ENCODE data around the gene THBS4. TPM values are rescaled to one million over a fixed set of nuclear protein-coding genes. Genes with fewer than 3 reads are reported as not detected.

Gene THBS4
- total RNA-seq, 4 donors from 2014 or later, result 8.3 to 78.7 (median 12.5) TPM

DNA sequence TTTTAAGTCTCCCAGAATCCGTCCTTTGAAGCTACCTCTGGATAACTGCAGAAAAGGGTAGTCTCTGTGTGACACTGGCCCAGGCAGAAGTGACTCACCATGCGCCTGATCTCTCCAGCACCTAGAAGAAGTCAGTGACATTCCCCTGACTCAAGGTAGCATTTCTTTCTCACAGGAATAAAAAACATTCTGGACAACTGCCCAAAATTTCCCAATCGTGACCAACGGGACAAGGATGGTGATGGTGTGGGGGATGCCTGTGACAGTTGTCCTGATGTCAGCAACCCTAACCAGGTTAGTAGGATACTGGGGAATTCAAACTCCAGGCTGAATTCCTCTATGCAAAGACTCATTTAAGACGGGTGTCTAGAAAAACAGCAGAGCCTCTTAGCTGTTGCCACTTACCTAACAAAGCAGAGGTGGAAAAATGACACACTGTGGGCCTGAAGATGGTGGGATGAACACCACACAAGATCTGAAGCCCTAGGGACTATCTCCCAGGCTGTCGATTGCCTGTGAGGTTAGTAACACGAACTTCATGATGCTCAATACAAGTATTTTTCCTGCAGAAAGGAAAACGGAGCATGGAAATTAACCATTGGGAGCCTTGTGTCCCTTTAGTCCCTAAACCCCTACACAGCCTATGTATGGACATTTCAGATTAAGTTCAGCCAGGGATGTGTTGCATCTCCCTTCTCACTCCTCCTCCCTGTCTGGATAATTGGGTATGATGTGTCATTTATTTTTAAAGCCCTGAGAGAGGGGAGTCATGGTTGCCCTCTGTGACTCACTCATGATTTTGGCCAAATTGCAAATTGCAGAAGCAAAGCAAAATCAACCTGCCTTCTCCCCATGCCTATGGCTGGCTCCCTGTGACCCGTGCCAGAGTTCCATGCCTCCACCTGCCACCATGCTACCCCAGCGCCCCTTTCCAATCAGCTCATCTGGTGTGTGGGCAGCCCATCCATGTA, 37.2 kb downstream of the THBS4 start:
- TF ChIP-seq, protein P1, sequence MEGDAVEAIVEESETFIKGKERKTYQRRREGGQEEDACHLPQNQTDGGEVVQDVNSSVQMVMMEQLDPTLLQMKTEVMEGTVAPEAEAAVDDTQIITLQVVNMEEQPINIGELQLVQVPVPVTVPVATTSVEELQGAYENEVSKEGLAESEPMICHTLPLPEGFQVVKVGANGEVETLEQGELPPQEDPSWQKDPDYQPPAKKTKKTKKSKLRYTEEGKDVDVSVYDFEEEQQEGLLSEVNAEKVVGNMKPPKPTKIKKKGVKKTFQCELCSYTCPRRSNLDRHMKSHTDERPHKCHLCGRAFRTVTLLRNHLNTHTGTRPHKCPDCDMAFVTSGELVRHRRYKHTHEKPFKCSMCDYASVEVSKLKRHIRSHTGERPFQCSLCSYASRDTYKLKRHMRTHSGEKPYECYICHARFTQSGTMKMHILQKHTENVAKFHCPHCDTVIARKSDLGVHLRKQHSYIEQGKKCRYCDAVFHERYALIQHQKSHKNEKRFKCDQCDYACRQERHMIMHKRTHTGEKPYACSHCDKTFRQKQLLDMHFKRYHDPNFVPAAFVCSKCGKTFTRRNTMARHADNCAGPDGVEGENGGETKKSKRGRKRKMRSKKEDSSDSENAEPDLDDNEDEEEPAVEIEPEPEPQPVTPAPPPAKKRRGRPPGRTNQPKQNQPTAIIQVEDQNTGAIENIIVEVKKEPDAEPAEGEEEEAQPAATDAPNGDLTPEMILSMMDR (IDR thresholded peaks at IDR 0.05), result no peak
- ATAC-seq (ENCODE audit: low FRiP score), result no peak

DNA sequence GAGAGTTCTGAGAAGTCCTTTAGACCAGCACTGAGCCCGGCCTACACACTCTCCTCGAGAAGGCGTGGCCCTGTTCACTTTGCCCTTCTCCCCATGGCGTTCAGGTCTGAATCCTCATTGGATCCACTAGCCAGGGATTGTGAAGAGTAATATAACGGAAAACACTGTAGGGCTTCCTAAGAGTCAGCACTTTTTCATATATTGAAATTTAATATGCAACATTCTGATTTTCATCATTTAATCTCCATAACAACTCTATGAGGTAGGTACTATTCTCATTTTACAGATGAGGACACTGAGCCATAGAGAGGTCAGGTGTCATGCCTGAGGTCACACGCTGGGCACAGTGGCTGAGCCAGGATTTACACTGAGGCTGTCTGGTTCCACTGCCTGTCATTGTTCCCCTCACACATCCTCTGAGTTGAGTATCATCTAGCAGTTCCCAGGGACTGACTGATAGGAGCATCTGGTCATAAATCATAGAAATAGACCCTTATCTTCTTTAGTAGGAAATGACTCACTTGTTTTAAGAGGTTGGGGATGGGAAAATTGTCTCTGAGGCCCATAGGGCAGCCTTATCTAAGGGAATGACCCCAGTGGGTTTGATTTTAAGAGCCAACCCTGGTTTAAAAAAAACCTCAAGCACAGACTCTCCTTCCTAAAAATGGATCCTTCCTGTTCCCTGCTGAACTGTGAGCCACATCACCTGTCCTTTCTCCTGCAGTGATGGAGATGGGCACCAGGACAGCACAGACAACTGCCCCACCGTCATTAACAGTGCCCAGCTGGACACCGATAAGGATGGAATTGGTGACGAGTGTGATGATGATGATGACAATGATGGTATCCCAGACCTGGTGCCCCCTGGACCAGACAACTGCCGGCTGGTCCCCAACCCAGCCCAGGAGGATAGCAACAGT, 41.2 kb downstream of the THBS4 start:
- no peak for ATAC-seq (ENCODE audit: low FRiP score)
- TF ChIP-seq, protein P1 (IDR thresholded peaks at IDR 0.05), result no peak
- DNase-seq (ENCODE audit: low spot score), result no peak

More for the DNA sequence above, 37.2 kb downstream of the THBS4 start:
- DNase-seq (ENCODE audit: low spot score), result no peak

DNA sequence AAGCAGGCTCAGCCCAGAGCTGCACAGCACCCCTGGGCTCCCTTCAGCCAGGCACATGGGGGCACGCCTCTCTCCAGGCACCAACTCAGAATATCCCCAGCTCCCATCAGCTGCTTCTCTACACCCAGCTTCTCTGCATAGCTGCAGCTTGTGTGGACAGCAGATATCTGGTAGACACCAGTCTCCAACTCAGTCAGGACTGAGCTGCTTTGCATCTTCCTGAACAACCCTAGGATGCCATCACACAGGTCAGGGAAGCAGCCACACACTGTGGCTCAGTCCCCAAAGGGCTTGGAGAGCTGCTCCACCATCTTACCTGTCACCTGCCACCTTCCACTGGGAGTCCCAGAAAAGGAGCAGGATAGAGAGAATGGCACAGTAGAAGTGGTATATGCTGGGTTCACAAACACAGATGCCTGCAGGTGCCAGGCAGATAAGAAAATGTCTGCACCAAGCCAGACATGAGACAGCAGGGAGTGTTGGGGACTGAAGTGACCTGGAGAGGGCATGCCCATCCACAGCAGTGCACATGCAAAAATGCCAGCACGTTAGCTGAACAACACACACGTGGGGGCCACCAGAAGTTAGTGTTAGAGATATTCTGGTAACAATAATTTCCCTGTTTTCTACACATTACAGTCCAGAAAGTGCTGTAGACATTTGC, 42.0 kb downstream of the THBS4 start:
- TF ChIP-seq, protein P1 (IDR thresholded peaks at IDR 0.05), result no peak
- ATAC-seq (ENCODE audit: low FRiP score) (no peak), DNase-seq (ENCODE audit: low spot score) (no peak)

DNA sequence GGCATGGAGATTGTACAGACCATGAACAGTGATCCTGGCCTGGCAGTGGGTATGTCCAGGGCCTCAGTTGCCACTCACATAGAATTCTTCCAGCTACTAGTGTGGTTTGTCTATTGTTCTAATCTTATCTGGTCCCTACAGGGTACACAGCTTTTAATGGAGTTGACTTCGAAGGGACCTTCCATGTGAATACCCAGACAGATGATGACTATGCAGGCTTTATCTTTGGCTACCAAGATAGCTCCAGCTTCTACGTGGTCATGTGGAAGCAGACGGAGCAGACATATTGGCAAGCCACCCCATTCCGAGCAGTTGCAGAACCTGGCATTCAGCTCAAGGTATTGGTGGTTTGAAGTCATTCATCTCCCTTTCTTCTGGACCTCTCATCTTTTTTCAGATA, 43.8 kb downstream of the THBS4 start:
- ATAC-seq (ENCODE audit: low FRiP score), result no peak
- no peak for DNase-seq (ENCODE audit: low spot score)
- TF ChIP-seq, protein P1 (IDR thresholded peaks at IDR 0.05), result no peak

DNA sequence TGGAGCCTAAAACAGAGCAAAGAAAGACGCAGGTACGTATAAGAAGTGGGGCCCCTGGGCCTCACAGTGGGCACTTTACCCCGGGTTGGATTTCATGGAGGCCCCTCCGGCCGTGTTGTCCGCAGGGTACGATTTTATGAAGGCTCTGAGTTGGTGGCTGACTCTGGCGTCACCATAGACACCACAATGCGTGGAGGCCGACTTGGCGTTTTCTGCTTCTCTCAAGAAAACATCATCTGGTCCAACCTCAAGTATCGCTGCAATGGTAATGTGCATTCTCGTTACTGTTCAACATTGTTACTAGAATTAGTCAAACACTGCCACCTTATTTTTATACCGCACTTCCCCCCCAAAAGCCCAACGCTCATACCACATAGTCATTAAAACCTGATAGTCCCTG, 47.1 kb downstream of the THBS4 start:
- ATAC-seq (ENCODE audit: low FRiP score) (no peak), DNase-seq (ENCODE audit: low spot score) (no peak)
- TF ChIP-seq, protein P1 (IDR thresholded peaks at IDR 0.05), result no peak

DNA sequence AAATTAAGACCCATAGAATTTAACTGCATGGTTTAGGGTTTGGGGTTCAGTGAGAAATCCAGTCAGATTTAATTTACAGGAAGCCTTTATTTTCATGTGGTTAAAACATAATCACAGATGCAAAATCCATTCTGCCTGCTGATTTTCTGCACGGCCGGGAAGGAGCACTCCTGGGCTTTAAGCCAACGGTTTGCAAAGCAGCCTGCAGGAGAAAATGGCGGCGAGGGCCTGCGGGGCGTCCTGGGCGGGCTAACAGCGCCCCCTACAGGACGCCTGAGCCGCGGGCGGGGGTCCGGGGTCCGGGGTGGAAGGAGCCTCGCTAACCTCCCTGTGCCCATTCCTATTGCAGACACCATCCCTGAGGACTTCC, 47.6 kb downstream of the THBS4 start:
- TF ChIP-seq, protein P1 (IDR thresholded peaks at IDR 0.05), result peak in 1 of 3 donors; percentile 25
- ATAC-seq (ENCODE audit: low FRiP score), result no peak
- no peak for DNase-seq (ENCODE audit: low spot score)

Measured in omental fat pad (tissue), 4 donors.